COLO829 (cell line): ENCODE data around the gene NMNAT3.

Experiments used
- DNase-seq: peaks from one replicate; pipeline ENCODE4 v3.0.0; 2012; ENCODE audit warnings: low spot score

The NMNAT3 gene

GRCh38 chr3:139521144-139521543, 156.6 kb downstream of the NMNAT3 start:
- no peak for DNase-seq

- DNase-seq, result peak; percentile 71
These were observed 157.6 kb downstream of the NMNAT3 start for GRCh38 chr3:139519998-139520737.

GRCh38 chr3:139518926-139519842, 158.6 kb downstream of the NMNAT3 start:
- no peak for DNase-seq

GRCh38 chr3:139518306-139518705, 159.5 kb downstream of the NMNAT3 start:
- no peak for DNase-seq

GRCh38 chr3:139517321-139518065, 160.3 kb downstream of the NMNAT3 start:
- DNase-seq, result no peak

- DNase-seq, result no peak
These were observed 163.0 kb downstream of the NMNAT3 start for GRCh38 chr3:139514741-139515140.
